ENCODE data around the gene HAPLN1.
"Not testable (repeated sequence)": the region's sequence is repeated elsewhere in the genome, so short reads cannot be mapped to it uniquely, and the experiment has no call there.

Gene HAPLN1

GRCh38 chr5:83720836-83721537 lies at the start of gene HAPLN1:
Gene HAPLN1 (minus strand): TSS chr5:83720855. CDS start chr5:83673523, 47,332 bp downstream.
- no peak for DNase-seq (ENCODE audit: low read depth in 2 of 2, low spot score in 1 of 2)

GRCh38 chr5:83767409-83767992 lies 46.8 kb upstream of the HAPLN1 start:
- DNase-seq (ENCODE audit: low read depth in 2 of 2, low spot score in 1 of 2) = no peak

GRCh38 chr5:83764101-83764500 lies 43.4 kb upstream of the HAPLN1 start:
- DNase-seq (ENCODE audit: low read depth in 2 of 2, low spot score in 1 of 2) = no peak

GRCh38 chr5:83760579-83760978 lies 39.9 kb upstream of the HAPLN1 start:
- no peak for DNase-seq (ENCODE audit: low read depth in 2 of 2, low spot score in 1 of 2)

DNA sequence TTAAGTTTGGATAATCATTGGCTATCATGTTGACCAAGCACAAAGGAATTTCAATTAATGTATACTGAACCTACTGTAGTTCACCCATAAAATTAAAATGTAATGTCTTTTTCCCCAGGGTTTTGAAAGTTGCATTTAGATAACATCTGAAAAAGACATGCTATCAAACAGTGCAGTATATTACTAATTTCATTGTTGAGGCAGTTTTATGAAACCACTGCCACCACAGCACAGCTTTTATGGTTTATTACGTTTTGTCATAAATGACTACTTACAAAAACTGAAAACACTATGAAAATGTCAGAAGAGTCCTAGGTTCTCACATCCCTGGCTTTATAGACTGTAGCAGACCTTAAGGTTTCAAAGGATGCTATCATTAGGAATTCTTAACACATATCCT lies 32.0 kb upstream of the HAPLN1 start:
- DNase-seq (ENCODE audit: low read depth in 2 of 2, low spot score in 1 of 2) = no peak

GRCh38 chr5:83751201-83751600 lies 30.5 kb upstream of the HAPLN1 start:
- no peak for DNase-seq (ENCODE audit: low read depth in 2 of 2, low spot score in 1 of 2)

- no peak for DNase-seq (ENCODE audit: low read depth in 2 of 2, low spot score in 1 of 2)
Measured at GRCh38 chr5:83750749-83751148, 30.1 kb upstream of the HAPLN1 start.

DNA sequence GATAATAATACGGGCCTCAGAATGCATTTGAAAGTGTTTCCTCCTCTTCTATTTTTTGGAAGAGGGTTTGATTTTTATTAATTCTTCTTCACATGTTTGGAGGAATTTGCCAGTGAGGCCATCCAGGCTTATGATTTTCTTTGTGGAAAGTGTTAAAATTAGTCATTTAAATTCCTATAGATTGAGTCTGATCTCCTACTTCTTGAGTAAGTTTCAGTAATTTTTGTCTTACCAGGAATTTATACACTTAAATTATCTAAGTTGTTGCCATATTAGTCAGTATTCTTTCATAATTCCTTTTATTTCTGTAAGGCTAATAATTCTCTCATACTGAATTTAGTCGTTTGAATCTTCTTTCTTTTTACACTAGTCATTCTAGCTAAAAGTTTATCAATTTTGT lies 25.2 kb upstream of the HAPLN1 start:
- DNase-seq (ENCODE audit: low read depth in 2 of 2, low spot score in 1 of 2) = no peak

DNA sequence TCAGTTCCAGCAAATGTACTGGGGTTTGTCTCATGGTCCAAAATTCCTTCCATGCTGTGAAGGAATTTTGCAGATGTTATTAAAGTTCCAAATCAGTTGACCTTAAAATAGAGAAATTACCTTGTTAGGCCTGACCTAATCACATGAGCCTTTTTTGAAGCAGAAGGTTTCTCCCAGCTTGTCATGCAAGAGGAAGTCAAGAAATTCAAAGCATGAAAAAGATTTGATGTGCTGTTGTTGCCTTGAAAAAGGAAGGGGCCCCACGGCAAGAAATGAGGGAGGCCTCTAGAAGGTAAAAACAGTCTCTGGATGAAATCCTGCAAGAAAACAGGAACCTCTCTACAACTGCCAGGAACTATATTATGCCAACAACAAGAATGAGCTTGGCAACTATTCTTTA lies 24.2 kb upstream of the HAPLN1 start:
- no peak for DNase-seq (ENCODE audit: low read depth in 2 of 2, low spot score in 1 of 2)

GRCh38 chr5:83742089-83742488 lies 21.4 kb upstream of the HAPLN1 start:
- no peak for DNase-seq (ENCODE audit: low read depth in 2 of 2, low spot score in 1 of 2)

- no peak for DNase-seq (ENCODE audit: low read depth in 2 of 2, low spot score in 1 of 2)
Measured at GRCh38 chr5:83741571-83741970, 20.9 kb upstream of the HAPLN1 start.

DNA sequence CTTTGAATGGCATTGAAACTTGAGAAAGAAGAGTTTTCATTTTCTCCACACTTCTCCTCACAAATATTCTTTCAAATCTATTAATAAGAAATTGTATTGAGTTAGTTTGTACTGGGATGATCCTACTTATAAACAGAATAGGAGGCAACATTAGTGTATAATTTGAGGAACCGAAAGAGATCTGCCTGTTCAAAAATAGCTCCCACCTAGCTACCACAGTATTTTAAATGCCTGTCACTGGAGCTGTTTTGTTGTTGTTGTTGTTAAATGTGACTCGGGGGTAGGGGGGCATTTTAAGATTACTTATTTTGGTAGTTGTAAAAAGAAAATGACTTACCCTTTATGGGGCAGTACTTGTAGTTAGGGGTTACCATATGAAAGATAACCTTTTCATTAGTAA lies 20.1 kb upstream of the HAPLN1 start:
- DNase-seq (ENCODE audit: low read depth in 2 of 2, low spot score in 1 of 2) = no peak

- DNase-seq (ENCODE audit: low read depth in 2 of 2, low spot score in 1 of 2) = not testable (repeated sequence)
Measured at GRCh38 chr5:83736169-83736568, 15.5 kb upstream of the HAPLN1 start.

GRCh38 chr5:83735058-83735457 lies 14.4 kb upstream of the HAPLN1 start:
- DNase-seq (ENCODE audit: low read depth in 2 of 2, low spot score in 1 of 2) = not testable (repeated sequence)

GRCh38 chr5:83731638-83732037 lies 11.0 kb upstream of the HAPLN1 start:
- DNase-seq (ENCODE audit: low read depth in 2 of 2, low spot score in 1 of 2) = no peak

DNA sequence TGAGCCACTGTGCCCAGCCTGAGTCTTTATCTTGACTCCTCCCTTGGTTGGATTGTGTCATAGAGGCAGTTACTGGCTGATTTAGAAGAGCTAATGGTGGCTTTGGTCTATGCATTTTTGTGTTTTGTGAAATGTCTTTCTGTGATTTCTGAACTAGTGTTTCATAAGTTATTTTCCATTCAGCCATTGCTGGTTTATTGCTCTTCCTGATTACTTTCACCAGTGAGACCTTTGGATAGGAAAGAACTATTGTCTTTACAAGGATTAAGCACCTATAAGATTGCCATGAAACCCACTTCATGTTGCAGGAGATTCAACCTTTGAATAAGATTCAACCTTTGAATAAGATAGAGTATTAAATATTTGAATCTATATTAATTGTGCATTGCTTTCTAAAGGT lies 8.7 kb upstream of the HAPLN1 start:
- DNase-seq (ENCODE audit: low read depth in 2 of 2, low spot score in 1 of 2) = no peak

DNA sequence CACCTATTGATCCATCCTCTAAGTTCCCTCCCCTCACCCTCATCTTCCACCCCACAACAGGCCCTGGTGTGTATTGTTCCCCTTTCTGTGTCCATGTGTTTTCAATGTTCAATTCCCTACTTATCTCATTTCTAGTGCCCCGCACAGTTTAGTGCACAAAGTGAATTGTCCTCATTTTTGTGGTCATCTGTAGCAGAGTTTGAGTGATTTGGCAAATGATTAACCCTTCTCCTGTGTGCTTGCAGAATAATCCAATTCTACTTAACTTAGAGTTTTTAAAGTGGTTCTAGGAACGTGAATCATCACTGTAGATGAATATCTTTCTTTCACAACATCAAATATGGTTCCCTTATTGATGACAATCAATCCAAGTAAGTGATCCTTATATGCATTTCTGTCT lies 6.3 kb upstream of the HAPLN1 start:
- no peak for DNase-seq (ENCODE audit: low read depth in 2 of 2, low spot score in 1 of 2)

DNA sequence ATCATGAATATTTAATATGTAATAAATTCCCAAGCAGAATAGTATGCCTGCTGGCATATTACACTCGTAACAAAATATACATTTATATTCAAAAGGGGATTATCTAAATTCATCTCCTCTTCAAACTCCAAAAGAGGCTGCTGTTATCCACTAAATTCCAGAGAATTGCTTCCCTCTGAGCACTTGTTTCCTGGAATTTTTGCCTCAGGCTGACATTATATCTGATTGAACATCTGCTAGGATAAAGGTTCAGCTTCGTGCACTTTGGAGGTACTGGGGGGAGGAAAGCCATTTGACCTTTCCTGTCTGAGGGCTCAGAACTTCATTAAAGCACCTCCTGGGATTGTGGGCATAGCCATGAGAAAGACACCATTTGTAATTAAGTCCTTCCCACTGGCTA lies 4.3 kb upstream of the HAPLN1 start:
- DNase-seq (ENCODE audit: low read depth in 2 of 2, low spot score in 1 of 2) = no peak

DNA sequence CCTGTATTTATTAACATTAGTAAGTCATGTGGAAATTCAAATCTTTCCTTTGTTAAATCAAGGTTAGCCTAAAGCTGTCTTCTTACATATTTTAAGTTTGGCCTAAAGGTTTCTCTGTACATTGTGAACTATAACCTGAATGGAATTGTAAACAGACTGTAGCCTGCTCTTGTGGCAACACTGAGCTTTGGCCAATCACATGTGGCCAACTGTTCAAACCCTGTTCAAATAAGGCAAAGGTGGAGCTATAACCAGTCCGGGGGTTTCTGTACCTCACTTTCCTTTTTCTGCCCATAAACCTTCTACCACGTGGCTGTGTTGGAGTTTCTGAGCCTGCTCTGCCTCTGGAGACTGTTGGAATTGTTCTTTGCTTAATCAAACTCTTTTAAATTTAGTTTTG lies 3.3 kb upstream of the HAPLN1 start:
- no peak for DNase-seq (ENCODE audit: low read depth in 2 of 2, low spot score in 1 of 2)

DNA sequence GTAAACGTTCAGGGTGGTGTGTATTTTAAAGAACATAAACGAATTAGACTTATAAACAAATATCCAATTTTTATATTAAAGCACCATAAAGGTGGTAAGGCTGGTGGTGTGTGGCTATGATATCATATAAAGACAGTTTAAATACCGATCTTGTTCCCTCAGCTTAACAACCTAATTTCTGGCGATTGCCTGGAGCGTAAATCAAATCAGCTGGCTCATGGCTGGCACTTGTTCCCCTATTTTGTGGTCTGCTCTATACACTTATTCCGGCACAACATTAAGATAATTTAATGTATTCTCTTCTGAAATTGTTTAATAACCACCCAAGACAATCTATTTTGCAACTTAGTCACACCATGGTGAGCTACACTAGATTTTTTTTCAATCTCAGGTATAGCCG lies 2.4 kb upstream of the HAPLN1 start:
- DNase-seq (ENCODE audit: low read depth in 2 of 2, low spot score in 1 of 2) = no peak

- no peak for DNase-seq (ENCODE audit: low read depth in 2 of 2, low spot score in 1 of 2)
Measured at GRCh38 chr5:83721953-83722901, 1.6 kb upstream of the HAPLN1 start.

GRCh38 chr5:83718936-83719495 lies 1.6 kb downstream of the HAPLN1 start:
- no peak for DNase-seq (ENCODE audit: low read depth in 2 of 2, low spot score in 1 of 2)
